ENCODE data around the gene TMCC2.
A peak's percentile ranks its signal among the peaks of the same experiment; 100 is the strongest.
"Not testable (repeated sequence)": the region's sequence is repeated elsewhere in the genome, so short reads cannot be mapped to it uniquely, and the experiment has no call there.

Gene TMCC2

GRCh38 chr1:205262731-205263171 lies 35.0 kb downstream of the TMCC2 start:
- DNase-seq, result no peak

GRCh38 chr1:205263580-205264190 lies 35.9 kb downstream of the TMCC2 start:
- no peak for DNase-seq

- DNase-seq, result no peak
These were observed 39.0 kb downstream of the TMCC2 start for GRCh38 chr1:205266611-205267305.

- no peak for DNase-seq
These were observed 39.7 kb downstream of the TMCC2 start for GRCh38 chr1:205267306-205267902.

- no peak for DNase-seq
These were observed 41.3 kb downstream of the TMCC2 start for GRCh38 chr1:205268846-205269680.

GRCh38 chr1:205269711-205270110 lies 42.0 kb downstream of the TMCC2 start:
- no peak for DNase-seq

- DNase-seq, result no peak
These were observed 42.5 kb downstream of the TMCC2 start for GRCh38 chr1:205270271-205270670.

- DNase-seq, result no peak
These were observed 43.0 kb downstream of the TMCC2 start for GRCh38 chr1:205270764-205271163.

- DNase-seq, result no peak
These were observed 43.5 kb downstream of the TMCC2 start for GRCh38 chr1:205271277-205271676.

- DNase-seq, result no peak
These were observed 44.0 kb downstream of the TMCC2 start for GRCh38 chr1:205271745-205272144.

- no peak for DNase-seq
These were observed 44.8 kb downstream of the TMCC2 start for GRCh38 chr1:205272536-205272935.

GRCh38 chr1:205273551-205273982 lies 45.8 kb downstream of the TMCC2 start:
- DNase-seq, result peak; percentile 75

- DNase-seq, result no peak
These were observed 46.4 kb downstream of the TMCC2 start for GRCh38 chr1:205274041-205274691.

- DNase-seq, result peak; percentile 39
These were observed 47.4 kb downstream of the TMCC2 start for GRCh38 chr1:205275133-205275532.

GRCh38 chr1:205275916-205276688 lies 48.4 kb downstream of the TMCC2 start:
- no peak for DNase-seq

- DNase-seq, result no peak
These were observed 48.9 kb downstream of the TMCC2 start for GRCh38 chr1:205276689-205277065.

- DNase-seq, result no peak
These were observed 52.2 kb downstream of the TMCC2 start for GRCh38 chr1:205279986-205280385.

- not testable (repeated sequence) for DNase-seq
These were observed 53.1 kb downstream of the TMCC2 start for GRCh38 chr1:205280666-205281395.

GRCh38 chr1:205283270-205284147 lies 55.8 kb downstream of the TMCC2 start:
- no peak for DNase-seq
